B cell (primary cell): ENCODE results near the gene LOX.

Source experiments
- CTCF ChIP-seq: fragments of 200-600 bp; IDR thresholded peaks from one replicate; pipeline ENCODE4 v1.8.0; 2022; ENCODE audit warnings: antibody characterized with exemption, mild to moderate bottlenecking
- EZH2 ChIP-seq: IDR thresholded peaks from 2 replicates; pipeline ENCODE4 v1.6.1; 2012; ENCODE audit warnings: borderline replicate concordance, low read depth, mild to moderate bottlenecking, moderate library complexity, low read length; ENCODE audit not compliant: insufficient read depth, poor library complexity, severe bottlenecking

GRCh38 chr5:122035913-122036312, 42.1 kb downstream of the LOX start:
- TF ChIP-seq EZH2 (no peak), CTCF (no peak)
